ENCODE measurements around the gene NEK9.

The NEK9 gene

GRCh38 chr14:75141967-75142366 is 15.1 kb upstream of the NEK9 start:
- peak; percentile 65 for DNase-seq
- Histone ChIP-seq H3K9me3 (ENCODE audit: control insufficient read depth, low read length) (no peaks in the 10 kb centered on the region), H3K4me3 (ENCODE audit: insufficient read depth in 1 of 2, low read depth in 1 of 2, low read length in 2 of 2) (no peak overlapping the region), H2BK12ac (ENCODE audit: low read length in 2 of 2) (no peak overlapping the region), H2AFZ (ENCODE audit: low read depth, low read length) (no peak overlapping the region), H2BK5ac (ENCODE audit: low read depth, low read length, poor library complexity, severe bottlenecking) (no peak overlapping the region), H3K27me3 (ENCODE audit: control insufficient read depth in 1 of 2, insufficient read depth in 1 of 2, low read length in 2 of 2) (no peaks in the 10 kb centered on the region), H3K4ac (ENCODE audit: low read depth in 1 of 2, low read length in 2 of 2) (no peak overlapping the region), H3K9ac (ENCODE audit: low read length) (peak overlapping the region; percentile 21), H2AK5ac (ENCODE audit: low read length, severe bottlenecking) (no peak overlapping the region), H3K14ac (ENCODE audit: low read length in 2 of 2) (no peak overlapping the region), H3K18ac (ENCODE audit: low read depth in 1 of 2, low read length in 2 of 2) (no peak overlapping the region), H3K23ac (ENCODE audit: low read length in 2 of 2) (no peak overlapping the region), H3K79me1 (replicated peaks; ENCODE audit: low read length, poor library complexity, severe bottlenecking) (peaks cover 20% of the 10 kb centered on the region), H3K36me3 (ENCODE audit: control insufficient read depth in 1 of 2, insufficient read depth in 2 of 2, low read depth in 1 of 2, low read length in 2 of 2) (peaks cover 5 to 29% of the 10 kb centered on the region in 2 experiments), H2BK120ac (ENCODE audit: low read depth, low read length) (peak overlapping the region; percentile 19), H3K4me2 (ENCODE audit: low read length, poor library complexity, severe bottlenecking) (no peak overlapping the region), H4K8ac (ENCODE audit: low read length) (no peak overlapping the region), H2BK15ac (ENCODE audit: low read depth, poor library complexity, severe bottlenecking) (no peak overlapping the region), H4K91ac (ENCODE audit: low read length) (no peak overlapping the region), H3K27ac (ENCODE audit: low read length, poor library complexity, severe bottlenecking) (no peak overlapping the region), H3K4me1 (ENCODE audit: control insufficient read depth, insufficient read depth, low read depth, low read length) (peaks cover 2% of the 10 kb centered on the region)

- no peak overlapping the region for H3K4ac ChIP-seq (ENCODE audit: low read depth in 1 of 2, low read length in 2 of 2)
- H3K27ac ChIP-seq (ENCODE audit: low read length, poor library complexity, severe bottlenecking), result no peak overlapping the region
- no peak overlapping the region for H4K8ac ChIP-seq (ENCODE audit: low read length)
- H2BK12ac ChIP-seq (ENCODE audit: low read length in 2 of 2), result no peak overlapping the region
- peaks cover 2% of the 10 kb centered on the region for H3K4me1 ChIP-seq (ENCODE audit: control insufficient read depth, insufficient read depth, low read depth, low read length)
- no peak overlapping the region for H3K4me3 ChIP-seq (ENCODE audit: insufficient read depth in 1 of 2, low read depth in 1 of 2, low read length in 2 of 2)
- no peak overlapping the region for H4K91ac ChIP-seq (ENCODE audit: low read length)
- no peaks in the 10 kb centered on the region for H3K9me3 ChIP-seq (ENCODE audit: control insufficient read depth, low read length)
- H2BK15ac ChIP-seq (ENCODE audit: low read depth, poor library complexity, severe bottlenecking), result no peak overlapping the region
- H2BK120ac ChIP-seq (ENCODE audit: low read depth, low read length), result no peak overlapping the region
- H3K36me3 ChIP-seq (ENCODE audit: control insufficient read depth in 1 of 2, insufficient read depth in 2 of 2, low read depth in 1 of 2, low read length in 2 of 2), result peaks cover 5 to 20% of the 10 kb centered on the region in 2 experiments
- no peak overlapping the region for H3K23ac ChIP-seq (ENCODE audit: low read length in 2 of 2)
- no peaks in the 10 kb centered on the region for H3K27me3 ChIP-seq (ENCODE audit: control insufficient read depth in 1 of 2, insufficient read depth in 1 of 2, low read length in 2 of 2)
- H3K4me2 ChIP-seq (ENCODE audit: low read length, poor library complexity, severe bottlenecking), result no peak overlapping the region
- H2AK5ac ChIP-seq (ENCODE audit: low read length, severe bottlenecking), result no peak overlapping the region
- H3K79me1 ChIP-seq (replicated peaks; ENCODE audit: low read length, poor library complexity, severe bottlenecking), result peaks cover 20% of the 10 kb centered on the region
- 93% methylated on average over 2 of the region's 2 CpGs for WGBS
- no peak overlapping the region for H3K9ac ChIP-seq (ENCODE audit: low read length)
- no peak overlapping the region for H2BK5ac ChIP-seq (ENCODE audit: low read depth, low read length, poor library complexity, severe bottlenecking)
- no peak for DNase-seq
- no peak overlapping the region for H2AFZ ChIP-seq (ENCODE audit: low read depth, low read length)
- H3K18ac ChIP-seq (ENCODE audit: low read depth in 1 of 2, low read length in 2 of 2), result no peak overlapping the region
- no peak overlapping the region for H3K14ac ChIP-seq (ENCODE audit: low read length in 2 of 2)
These were observed 14.2 kb upstream of the NEK9 start for GRCh38 chr14:75141062-75141461.

GRCh38 chr14:75140620-75141019 is 13.8 kb upstream of the NEK9 start:
- Histone ChIP-seq H4K8ac (ENCODE audit: low read length) (no peak overlapping the region), H2AFZ (ENCODE audit: low read depth, low read length) (no peak overlapping the region), H3K4me2 (ENCODE audit: low read length, poor library complexity, severe bottlenecking) (no peak overlapping the region), H2BK12ac (ENCODE audit: low read length in 2 of 2) (no peak overlapping the region), H3K9me3 (ENCODE audit: control insufficient read depth, low read length) (no peaks in the 10 kb centered on the region), H3K79me1 (replicated peaks; ENCODE audit: low read length, poor library complexity, severe bottlenecking) (peaks cover 21% of the 10 kb centered on the region), H3K4me3 (ENCODE audit: insufficient read depth in 1 of 2, low read depth in 1 of 2, low read length in 2 of 2) (no peak overlapping the region), H3K9ac (ENCODE audit: low read length) (no peak overlapping the region), H3K27ac (ENCODE audit: low read length, poor library complexity, severe bottlenecking) (no peak overlapping the region), H3K23ac (ENCODE audit: low read length in 2 of 2) (no peak overlapping the region), H3K4me1 (ENCODE audit: control insufficient read depth, insufficient read depth, low read depth, low read length) (peaks cover 2% of the 10 kb centered on the region), H2BK15ac (ENCODE audit: low read depth, poor library complexity, severe bottlenecking) (no peak overlapping the region), H2BK5ac (ENCODE audit: low read depth, low read length, poor library complexity, severe bottlenecking) (no peak overlapping the region), H3K14ac (ENCODE audit: low read length in 2 of 2) (no peak overlapping the region), H3K18ac (ENCODE audit: low read depth in 1 of 2, low read length in 2 of 2) (no peak overlapping the region), H4K91ac (ENCODE audit: low read length) (no peak overlapping the region), H2BK120ac (ENCODE audit: low read depth, low read length) (no peak overlapping the region), H3K36me3 (ENCODE audit: control insufficient read depth in 1 of 2, insufficient read depth in 2 of 2, low read depth in 1 of 2, low read length in 2 of 2) (peaks cover 5 to 20% of the 10 kb centered on the region in 2 experiments), H3K4ac (ENCODE audit: low read depth in 1 of 2, low read length in 2 of 2) (no peak overlapping the region), H3K27me3 (ENCODE audit: control insufficient read depth in 1 of 2, insufficient read depth in 1 of 2, low read length in 2 of 2) (no peaks in the 10 kb centered on the region), H2AK5ac (ENCODE audit: low read length, severe bottlenecking) (no peak overlapping the region)
- 100% methylated on average over 1 of the region's 2 CpGs for WGBS
- no peak for DNase-seq

- Histone ChIP-seq H3K36me3 (ENCODE audit: control insufficient read depth in 1 of 2, insufficient read depth in 2 of 2, low read depth in 1 of 2, low read length in 2 of 2) (peaks cover 6 to 23% of the 10 kb centered on the region in 2 experiments), H3K4ac (ENCODE audit: low read depth in 1 of 2, low read length in 2 of 2) (no peak overlapping the region), H3K79me1 (replicated peaks; ENCODE audit: low read length, poor library complexity, severe bottlenecking) (peaks cover 17% of the 10 kb centered on the region), H3K27me3 (ENCODE audit: control insufficient read depth in 1 of 2, insufficient read depth in 1 of 2, low read length in 2 of 2) (no peaks in the 10 kb centered on the region), H2AK5ac (ENCODE audit: low read length, severe bottlenecking) (no peak overlapping the region), H2BK5ac (ENCODE audit: low read depth, low read length, poor library complexity, severe bottlenecking) (no peak overlapping the region), H2BK12ac (ENCODE audit: low read length in 2 of 2) (no peak overlapping the region), H2BK120ac (ENCODE audit: low read depth, low read length) (no peak overlapping the region), H3K9me3 (ENCODE audit: control insufficient read depth, low read length) (no peaks in the 10 kb centered on the region), H3K9ac (ENCODE audit: low read length) (no peak overlapping the region), H3K4me1 (ENCODE audit: control insufficient read depth, insufficient read depth, low read depth, low read length) (no peaks in the 10 kb centered on the region), H2AFZ (ENCODE audit: low read depth, low read length) (no peak overlapping the region), H3K4me3 (ENCODE audit: insufficient read depth in 1 of 2, low read depth in 1 of 2, low read length in 2 of 2) (no peak overlapping the region), H3K4me2 (ENCODE audit: low read length, poor library complexity, severe bottlenecking) (no peak overlapping the region), H4K91ac (ENCODE audit: low read length) (no peak overlapping the region), H3K23ac (ENCODE audit: low read length in 2 of 2) (no peak overlapping the region), H3K27ac (ENCODE audit: low read length, poor library complexity, severe bottlenecking) (no peak overlapping the region), H2BK15ac (ENCODE audit: low read depth, poor library complexity, severe bottlenecking) (no peak overlapping the region), H4K8ac (ENCODE audit: low read length) (no peak overlapping the region), H3K14ac (ENCODE audit: low read length in 2 of 2) (no peak overlapping the region), H3K18ac (ENCODE audit: low read depth in 1 of 2, low read length in 2 of 2) (no peak overlapping the region)
- WGBS, result 97% methylated on average over 2 of the region's 2 CpGs
- no peak for DNase-seq
These were observed 12.3 kb upstream of the NEK9 start for GRCh38 chr14:75139185-75139584.
